Measurements from ENCODE around the gene STXBP2. TPM values are rescaled to one million over a fixed set of nuclear protein-coding genes. Genes with fewer than 3 reads are reported as not detected.

Gene STXBP2
- total and polyA plus RNA-seq, 9 of the 15 experiments (the other 6 are each of a cell fraction or from before 2014, with no cell fraction given): 2.5 to 163 (median 71.3) TPM

GRCh38 chr19:7680606-7681339 is 43.9 kb downstream of the STXBP2 start, which contains the start of gene TRAPPC5 (continued):
- no peak for TF ChIP-seq TSHZ1 (CRISPR knock-in tag; IDR thresholded peaks at IDR 0.05)
- no peak for TF ChIP-seq SLC30A9 (CRISPR knock-in tag; IDR thresholded peaks at IDR 0.05)
- no peak for TF ChIP-seq RFX1 (IDR thresholded peaks at IDR 0.05)
- no peak for TF ChIP-seq MTF1 (CRISPR knock-in tag; IDR thresholded peaks at IDR 0.05; ENCODE audit: borderline replicate concordance)
- TF ChIP-seq ZNF239 (CRISPR knock-in tag; IDR thresholded peaks at IDR 0.05): no peak
- no peak for TF ChIP-seq MAFG (tag; conservative IDR thresholded peaks at IDR 0.05)
- peak; percentile 89 for TF ChIP-seq SMC3 (conservative IDR thresholded peaks at IDR 0.05; ENCODE audit: insufficient read depth, low read depth, low read length)
- no peak for TF ChIP-seq MBD1 (CRISPR knock-in tag; IDR thresholded peaks at IDR 0.05)
- TF ChIP-seq KDM4B (IDR thresholded peaks at IDR 0.05; ENCODE audit: borderline replicate concordance in 2 of 2, low read depth in 1 of 2): no peak
- no peak; the same call in 1 of the 2 replicates for TF ChIP-seq EP400 (IDR thresholded peaks at IDR 0.05)
- TF ChIP-seq RFX5 (IDR thresholded peaks at IDR 0.05; ENCODE audit: low read depth, low read length): no peak
- TF ChIP-seq CREM (IDR thresholded peaks at IDR 0.05; ENCODE audit: low read depth): peak; percentile 56; the same call in 1 of the 2 replicates
- TF ChIP-seq TARDBP (IDR thresholded peaks at IDR 0.05): 0 out of 2 replicates have a peak, but pooled peaks have one; percentile 54
- peak; percentile 56 for TF ChIP-seq VEZF1 (CRISPR knock-in tag; IDR thresholded peaks at IDR 0.05)
- TF ChIP-seq E4F1 (CRISPR knock-in tag; IDR thresholded peaks at IDR 0.05; ENCODE audit: borderline replicate concordance): peak; percentile 97
- TF ChIP-seq NUFIP1 (IDR thresholded peaks at IDR 0.05; ENCODE audit: partially characterized antibody): no peak
- no peak for TF ChIP-seq ZNF133 (CRISPR knock-in tag; IDR thresholded peaks at IDR 0.05)
- no peak for TF ChIP-seq LCOR (CRISPR knock-in tag; IDR thresholded peaks at IDR 0.05)
- TF ChIP-seq FUS (optimal IDR thresholded peaks at IDR 0.05; ENCODE audit: low read depth, low read length): peak; percentile 25
